ENCODE data around the gene BLTP3B. TPM values are rescaled to one million over a fixed set of nuclear protein-coding genes. Genes with fewer than 3 reads are reported as not detected.

Gene BLTP3B
- total and polyA plus RNA-seq, 7 donors = 9.3 to 36.8 (median 22.4) TPM

- intact Hi-C loops (cut with DNase I) = no loop called here
- Histone ChIP-seq H3K36me3 (ENCODE audit: insufficient read depth in 1 of 2, low read depth in 1 of 2) (no peaks in the 10 kb centered on the region), H3K27ac (no peak overlapping the region), H3K4me3 (no peak overlapping the region), H3K4me1 (peaks cover 21% of the 10 kb centered on the region), H3K9me3 (no peaks in the 10 kb centered on the region), H3K27me3 (ENCODE audit: insufficient read depth in 3 of 3, low read length in 2 of 3) (no peaks in the 10 kb centered on the region)
- 94 to 98% (median 95%) methylated on average over 2 of the region's 2 CpGs for WGBS, 3 donors
- no peak for ATAC-seq
- no peak for TF ChIP-seq CTCF (IDR thresholded peaks at IDR 0.05)
- no peak for DNase-seq
Measured at GRCh38 chr12:100133200-100133599, 9.5 kb downstream of the BLTP3B start.

DNA sequence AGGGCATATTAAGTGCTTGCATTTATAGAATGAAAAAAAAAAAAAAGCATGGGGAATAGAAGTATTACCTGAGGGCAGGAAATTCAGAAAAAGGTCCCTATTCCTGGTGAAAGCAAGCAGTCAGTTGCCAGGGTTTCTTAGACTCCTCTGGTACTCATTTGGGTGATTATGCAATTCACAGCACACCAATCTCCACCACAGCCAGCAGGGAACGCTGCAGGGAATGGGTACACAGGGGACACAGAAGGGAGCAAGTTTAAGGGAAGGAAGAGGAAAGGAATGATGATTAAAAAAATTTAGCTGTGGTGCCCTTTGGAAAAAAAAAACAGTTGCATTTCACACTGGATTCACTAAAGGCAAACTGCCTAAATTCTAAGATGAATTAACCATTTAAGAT is 14.2 kb downstream of the BLTP3B start:
- Histone ChIP-seq H3K4me1 (peaks cover 38% of the 10 kb centered on the region), H3K36me3 (ENCODE audit: insufficient read depth in 1 of 2, low read depth in 1 of 2) (no peaks in the 10 kb centered on the region), H3K27me3 (ENCODE audit: insufficient read depth in 3 of 3, low read length in 2 of 3) (no peaks in the 10 kb centered on the region), H3K27ac (peak overlapping the region; percentile 38), H3K9me3 (no peaks in the 10 kb centered on the region), H3K4me3 (no peak overlapping the region)
- peak; percentile 30 for TF ChIP-seq CTCF (IDR thresholded peaks at IDR 0.05)
- peak; percentile 65 to 87 (median 76) for ATAC-seq
- WGBS, 3 donors = 13 to 36% (median 14%) methylated on average over 1 of the region's 1 CpG
- peak in 1 of 2 donors; percentile 41 for DNase-seq
- intact Hi-C loops (cut with DNase I) = no loop called here

GRCh38 chr12:100127766-100128511 is 14.7 kb downstream of the BLTP3B start:
- ATAC-seq = peak; percentile 61 to 87 (median 84)
- intact Hi-C loops (cut with DNase I) = no loop called here
- no peaks in the 10 kb centered on the region for H3K36me3 ChIP-seq (ENCODE audit: insufficient read depth in 1 of 2, low read depth in 1 of 2)
- H3K27ac ChIP-seq = peak overlapping the region; percentile 38
- H3K4me3 ChIP-seq = no peak overlapping the region
- no peak for DNase-seq
- no peaks in the 10 kb centered on the region for H3K27me3 ChIP-seq (ENCODE audit: insufficient read depth in 3 of 3, low read length in 2 of 3)
- WGBS, 3 donors = 25 to 40% (median 36%) methylated on average over 1 of the region's 1 CpG
- TF ChIP-seq CTCF (IDR thresholded peaks at IDR 0.05) = no peak
- H3K9me3 ChIP-seq = no peaks in the 10 kb centered on the region
- peaks cover 38% of the 10 kb centered on the region for H3K4me1 ChIP-seq

- ATAC-seq = no peak
- intact Hi-C loops (cut with DNase I) = no loop called here
Measured at GRCh38 chr12:100123316-100124095, 19.2 kb downstream of the BLTP3B start.

More at GRCh38 chr12:100123316-100124095, 19.2 kb downstream of the BLTP3B start:
- WGBS, 3 donors = 75 to 81% (median 80%) methylated on average over 8 of the region's 8 CpGs
- H3K4me3 ChIP-seq = no peak overlapping the region
- TF ChIP-seq CTCF (IDR thresholded peaks at IDR 0.05) = no peak
- H3K9me3 ChIP-seq = peaks cover 5% of the 10 kb centered on the region
- no peaks in the 10 kb centered on the region for H3K27me3 ChIP-seq (ENCODE audit: insufficient read depth in 3 of 3, low read length in 2 of 3)
- H3K36me3 ChIP-seq (ENCODE audit: insufficient read depth in 1 of 2, low read depth in 1 of 2) = no peaks in the 10 kb centered on the region
- H3K27ac ChIP-seq = no peak overlapping the region
- DNase-seq = no peak
- peaks cover 30% of the 10 kb centered on the region for H3K4me1 ChIP-seq

Data from psoas muscle (tissue), 8 donors.